Stimulated activated naive CD8-positive, alpha-beta T cell treated with anti-CD3 and anti-CD28 coated beads, Interleukin-15, amount 100 ng/mL, for 72 hours (primary cell): Measurements from ENCODE around the gene ZNF407.

Source experiments
- ATAC-seq: fragments of 150-1000 bp; cut with Tn5 transposase; 2 replicates; pipeline ENCODE4 v1.10.0; 2021; ENCODE audit warnings: mild to moderate bottlenecking, moderate library complexity
- DNase-seq, 2 donors: peaks; one replicate each; pipeline ENCODE4 v3.0.0; 2021 to 2022
- H3K27ac Mint-ChIP-seq, 2 donors: one replicate each; pipeline ENCODE4 v1.8.0; 2022; ENCODE audit warnings: mild to moderate bottlenecking in 2 of 2, mixed read lengths in 2 of 2, moderate library complexity in 2 of 2
- H3K27me3 Mint-ChIP-seq: one replicate; pipeline ENCODE4 v1.8.0; 2022; ENCODE audit warnings: mixed read lengths
- H3K4me1 Mint-ChIP-seq: one replicate; pipeline ENCODE4 v1.8.0; 2022; ENCODE audit warnings: mild to moderate bottlenecking, mixed read lengths
- H3K4me3 Mint-ChIP-seq, 2 donors: one replicate each; pipeline ENCODE4 v1.8.0; 2022; ENCODE audit warnings: mild to moderate bottlenecking in 2 of 2, mixed read lengths in 2 of 2, moderate library complexity in 1 of 2
- H3K9me3 Mint-ChIP-seq, 2 donors: one replicate each; pipeline ENCODE4 v1.8.0; 2022; ENCODE audit warnings: mixed read lengths in 2 of 2

Gene ZNF407

DNA sequence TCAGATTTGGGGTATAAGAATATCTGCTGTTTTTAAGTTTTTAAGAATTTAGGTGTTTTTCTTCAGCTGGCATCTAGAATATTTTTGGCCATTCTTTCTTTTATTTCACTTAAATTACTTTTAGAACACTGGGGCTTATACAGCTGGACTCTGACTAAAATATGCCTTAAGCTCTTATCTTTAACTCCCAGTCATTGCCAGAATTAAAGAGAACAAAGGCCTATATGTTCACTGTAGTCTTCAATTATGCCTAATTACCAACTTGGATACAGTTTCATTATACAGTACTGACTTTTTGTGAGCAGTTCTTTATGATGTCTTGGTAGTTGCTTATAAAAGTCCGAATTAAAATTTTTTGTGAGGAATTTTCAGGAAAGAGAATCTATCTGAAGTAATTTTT is 192.8 kb downstream of the ZNF407 start:
- no peaks in the 10 kb centered on the region for H3K4me1 Mint-ChIP-seq
- no peak overlapping the region for H3K4me3 Mint-ChIP-seq
- no peak for ATAC-seq
- H3K27me3 Mint-ChIP-seq: no peaks in the 10 kb centered on the region
- no peak overlapping the region for H3K27ac Mint-ChIP-seq
- no peaks in the 10 kb centered on the region for H3K9me3 Mint-ChIP-seq
- no peak for DNase-seq

DNA sequence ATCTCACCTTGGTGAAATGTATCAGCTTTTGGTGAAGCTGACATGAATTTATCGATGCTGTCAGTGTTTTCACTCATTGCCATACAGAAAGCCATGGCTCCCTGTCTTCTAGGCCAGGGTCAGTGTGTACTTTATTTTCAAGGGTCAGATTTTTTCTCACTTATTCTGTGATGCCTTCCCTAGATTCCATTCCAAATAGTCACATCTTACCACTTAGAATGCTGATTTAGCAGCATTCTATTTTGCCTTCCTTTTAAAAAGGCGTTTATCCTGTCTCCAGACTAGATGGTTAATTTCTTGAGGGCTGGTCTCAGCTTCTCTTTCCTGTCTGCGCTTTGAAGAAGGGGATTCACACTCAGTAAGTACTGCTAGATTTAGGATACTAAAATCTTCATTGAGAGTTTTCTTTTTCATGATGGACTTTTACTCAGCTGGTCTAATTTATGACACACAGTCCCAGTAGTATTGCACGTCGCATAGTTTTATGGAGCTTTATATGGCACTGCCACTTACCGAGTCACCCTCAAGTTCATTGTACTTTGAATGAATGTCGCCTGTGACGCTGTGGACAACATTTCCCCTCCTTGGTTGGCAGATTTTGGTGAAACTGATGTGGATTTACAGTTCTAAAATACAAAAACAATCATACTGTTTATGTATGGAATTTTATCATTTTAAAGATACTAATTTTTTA is 194.0 kb downstream of the ZNF407 start:
- no peaks in the 10 kb centered on the region for H3K27me3 Mint-ChIP-seq
- H3K27ac Mint-ChIP-seq: no peak overlapping the region
- no peak for ATAC-seq
- peaks cover 3% of the 10 kb centered on the region for H3K4me1 Mint-ChIP-seq
- DNase-seq: no peak
- no peak overlapping the region for H3K4me3 Mint-ChIP-seq
- H3K9me3 Mint-ChIP-seq: no peaks in the 10 kb centered on the region

DNA sequence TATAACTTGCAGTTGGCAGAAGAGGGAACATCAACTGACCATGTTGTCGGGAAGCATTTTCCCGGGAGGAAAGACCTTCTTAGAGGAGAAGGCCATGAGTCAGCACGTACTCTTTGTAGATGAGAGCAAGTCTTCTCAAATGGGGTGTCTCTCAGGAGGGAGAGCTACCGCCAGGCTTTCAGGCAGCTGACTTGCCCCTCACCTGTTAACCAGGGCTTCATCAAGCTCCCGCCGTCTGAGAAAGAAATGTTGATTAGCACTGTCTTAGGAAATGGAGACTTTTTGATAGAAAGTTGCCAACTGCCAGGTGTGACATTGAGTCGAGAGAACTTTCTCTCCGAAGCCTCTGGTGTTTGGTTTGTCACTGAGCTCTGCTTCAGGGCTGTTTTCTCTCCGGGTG is 196.1 kb downstream of the ZNF407 start:
- peaks cover 22% of the 10 kb centered on the region for H3K4me1 Mint-ChIP-seq
- H3K27me3 Mint-ChIP-seq: no peaks in the 10 kb centered on the region
- ATAC-seq (no peak), DNase-seq (no peak)
- H3K4me3 Mint-ChIP-seq: no peak overlapping the region
- H3K9me3 Mint-ChIP-seq: no peaks in the 10 kb centered on the region
- H3K27ac Mint-ChIP-seq: no peak overlapping the region

DNA sequence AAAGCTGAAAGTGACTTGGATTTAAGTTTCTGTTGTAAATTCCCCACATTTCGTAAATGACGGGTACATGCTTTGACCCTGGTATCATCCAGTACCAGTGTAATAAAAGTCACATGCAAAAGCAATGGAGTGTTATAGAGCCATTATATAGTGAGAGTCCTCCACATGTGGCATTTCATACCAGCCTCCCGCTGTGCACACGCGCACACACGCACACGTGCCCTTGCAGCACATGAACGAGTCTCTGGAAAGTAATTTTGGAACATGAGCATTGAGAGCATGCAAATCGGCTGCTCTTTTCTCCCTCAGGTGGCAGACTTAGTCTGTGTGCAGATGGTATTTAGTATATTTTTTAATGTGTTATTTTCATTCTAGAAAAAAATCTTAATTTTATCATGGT is 198.1 kb downstream of the ZNF407 start:
- no peaks in the 10 kb centered on the region for H3K9me3 Mint-ChIP-seq
- no peaks in the 10 kb centered on the region for H3K27me3 Mint-ChIP-seq
- peaks cover 22% of the 10 kb centered on the region for H3K4me1 Mint-ChIP-seq
- ATAC-seq (no peak), DNase-seq (no peak)
- no peak overlapping the region for H3K4me3 Mint-ChIP-seq
- no peak overlapping the region for H3K27ac Mint-ChIP-seq

DNA sequence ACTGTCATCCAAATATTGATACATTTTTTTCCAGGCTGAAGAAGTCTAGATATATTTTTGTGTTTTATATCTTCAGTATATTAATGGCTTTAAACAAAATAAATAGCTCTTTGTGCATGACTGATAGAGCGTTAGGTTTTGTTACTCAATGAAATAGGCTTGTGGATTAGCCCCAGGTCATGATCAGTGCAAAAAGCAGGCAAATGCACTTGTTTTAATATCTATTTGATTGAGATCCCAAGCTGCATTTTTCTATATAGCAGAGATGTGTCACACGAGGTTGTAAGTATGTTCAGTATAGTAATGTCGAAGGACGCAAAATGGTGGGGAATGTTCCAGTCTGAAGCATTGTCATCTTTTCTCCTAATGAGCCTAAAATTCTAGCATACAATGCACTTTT is 198.5 kb downstream of the ZNF407 start:
- Mint-ChIP-seq H3K27ac (no peak overlapping the region), H3K4me3 (no peak overlapping the region), H3K9me3 (no peaks in the 10 kb centered on the region), H3K27me3 (no peaks in the 10 kb centered on the region), H3K4me1 (peaks cover 22% of the 10 kb centered on the region)
- DNase-seq (no peak), ATAC-seq (no peak)

DNA sequence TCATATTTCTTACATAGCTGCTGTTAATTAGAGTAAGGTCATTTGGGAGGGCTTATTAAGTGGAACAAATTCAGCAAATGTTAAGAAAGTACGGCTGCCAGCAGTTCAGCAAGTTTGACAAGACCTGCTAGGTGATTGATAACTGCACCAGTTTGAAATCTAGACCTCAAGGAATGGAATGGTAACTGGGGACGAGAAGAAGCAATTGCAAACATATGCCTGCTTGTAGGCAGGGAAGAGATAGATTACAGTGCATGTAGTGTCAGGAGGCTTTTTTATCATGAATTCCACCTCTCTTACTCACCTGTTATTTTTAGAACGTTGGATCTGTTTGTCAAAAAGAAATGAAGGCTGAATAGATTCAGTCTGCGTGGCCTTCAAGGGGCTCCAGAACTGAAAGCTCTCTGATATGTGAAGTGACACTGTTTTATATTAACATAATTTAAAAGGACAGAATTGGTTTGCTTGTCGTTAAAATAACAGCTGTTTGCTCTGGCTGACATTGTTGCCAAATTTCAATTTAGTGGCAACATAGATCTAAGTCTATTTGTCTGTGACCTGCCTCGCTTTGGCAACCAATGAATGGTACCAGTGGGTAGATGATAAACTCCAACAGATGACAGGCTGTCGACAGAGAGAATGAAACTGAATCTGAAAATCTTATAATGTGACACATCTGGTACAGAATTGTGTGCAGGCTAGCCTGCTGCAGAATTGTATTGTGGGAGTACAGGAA is 199.3 kb downstream of the ZNF407 start:
- Mint-ChIP-seq H3K27ac (no peak overlapping the region), H3K9me3 (no peaks in the 10 kb centered on the region), H3K27me3 (no peaks in the 10 kb centered on the region), H3K4me3 (no peak overlapping the region), H3K4me1 (peaks cover 22% of the 10 kb centered on the region)
- DNase-seq (no peak), ATAC-seq (peak; percentile 69)

DNA sequence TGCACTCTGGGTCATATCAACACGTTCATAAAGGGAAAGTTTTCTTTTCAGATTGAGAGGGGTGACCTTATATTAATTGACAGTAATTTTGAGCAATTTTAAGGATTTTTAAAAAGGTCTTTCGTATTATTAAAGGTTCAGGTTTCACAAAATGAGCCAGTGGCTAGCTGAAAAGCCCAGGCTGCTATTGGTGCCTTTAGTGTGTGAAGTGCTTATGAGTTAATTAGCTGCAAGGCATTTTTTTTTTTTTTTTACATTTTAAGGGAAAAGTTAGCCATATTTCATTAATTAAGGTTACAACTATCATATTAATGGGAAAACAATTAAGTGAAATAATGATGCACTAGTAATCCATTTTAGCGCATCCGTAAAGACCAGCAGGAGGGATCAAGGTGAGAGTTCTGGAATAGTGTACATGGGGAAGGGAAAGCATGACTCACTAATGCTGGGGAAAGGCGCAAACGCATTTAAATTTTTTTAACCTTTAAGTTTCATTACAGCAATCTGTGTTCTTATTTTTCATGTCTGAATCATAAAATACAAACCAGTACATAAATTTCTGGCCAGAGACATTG is 200.0 kb downstream of the ZNF407 start:
- H3K4me1 Mint-ChIP-seq: peaks cover 22% of the 10 kb centered on the region
- no peaks in the 10 kb centered on the region for H3K27me3 Mint-ChIP-seq
- no peak for ATAC-seq
- no peak for DNase-seq
- no peak overlapping the region for H3K4me3 Mint-ChIP-seq
- no peaks in the 10 kb centered on the region for H3K9me3 Mint-ChIP-seq
- peak overlapping the region in 1 of 2 donors; percentile 15 for H3K27ac Mint-ChIP-seq

DNA sequence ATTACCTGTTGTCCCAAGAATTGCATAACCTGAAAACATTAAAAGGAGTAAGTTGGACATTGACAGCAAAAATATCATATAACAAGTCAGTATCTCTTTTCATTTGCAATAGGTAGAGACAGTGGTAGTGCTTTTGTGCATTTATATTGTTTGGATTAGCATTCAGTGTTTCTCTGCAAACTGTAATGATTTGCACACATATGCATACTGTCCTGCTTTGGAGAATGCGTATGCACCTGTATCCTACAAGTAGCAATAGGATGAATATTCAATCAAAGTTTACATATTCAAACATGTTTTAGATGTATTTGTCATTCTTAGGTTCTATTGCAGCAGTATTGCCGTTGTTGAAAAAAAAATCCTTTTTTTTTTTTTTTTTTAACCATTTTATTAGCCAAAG is 201.9 kb downstream of the ZNF407 start:
- DNase-seq (no peak), ATAC-seq (no peak)
- peaks cover 22% of the 10 kb centered on the region for H3K4me1 Mint-ChIP-seq
- H3K27ac Mint-ChIP-seq: no peak overlapping the region
- no peak overlapping the region for H3K4me3 Mint-ChIP-seq
- no peaks in the 10 kb centered on the region for H3K9me3 Mint-ChIP-seq
- no peaks in the 10 kb centered on the region for H3K27me3 Mint-ChIP-seq

DNA sequence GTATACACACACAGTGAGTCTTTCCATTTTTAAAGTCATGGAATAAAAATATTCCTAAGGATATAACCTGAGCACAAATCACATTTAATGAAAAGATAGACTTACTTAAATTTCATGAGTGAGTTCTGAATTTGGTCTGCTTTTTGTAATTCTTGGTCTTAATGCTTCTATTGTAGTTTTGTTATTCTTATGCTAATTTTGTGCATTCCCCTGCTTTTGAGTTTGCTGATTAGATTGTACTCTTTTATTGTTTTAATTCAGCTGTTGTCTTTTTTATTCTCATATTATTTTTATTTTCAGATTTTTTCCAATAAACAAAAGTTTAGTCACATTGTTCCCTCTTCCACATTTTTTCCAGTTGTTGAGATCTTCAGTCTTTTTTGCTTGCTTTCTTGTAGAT is 202.4 kb downstream of the ZNF407 start:
- Mint-ChIP-seq H3K4me3 (no peak overlapping the region), H3K4me1 (peaks cover 22% of the 10 kb centered on the region), H3K27ac (no peak overlapping the region), H3K9me3 (no peaks in the 10 kb centered on the region), H3K27me3 (no peaks in the 10 kb centered on the region)
- DNase-seq (no peak), ATAC-seq (no peak)

DNA sequence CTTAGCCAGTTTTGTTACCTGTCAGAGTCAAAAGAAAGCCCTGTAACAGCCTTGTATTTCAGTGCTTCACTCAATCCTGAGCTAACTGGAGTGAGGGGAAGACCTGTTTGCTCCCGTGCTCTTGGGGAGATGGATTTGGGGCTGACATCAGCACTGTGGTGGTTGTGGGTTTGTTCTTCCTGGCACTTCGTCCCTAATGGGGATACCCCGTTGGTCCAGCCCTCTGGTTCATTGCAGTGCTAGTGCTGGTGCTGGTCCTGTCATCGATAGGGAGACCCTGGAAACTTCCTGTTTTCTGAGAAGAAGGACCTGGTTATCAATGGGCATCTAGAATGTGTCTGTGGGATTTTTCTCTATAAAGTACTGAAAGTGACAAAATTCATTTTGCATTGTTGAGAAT is 205.4 kb downstream of the ZNF407 start:
- no peak for ATAC-seq
- Mint-ChIP-seq H3K9me3 (no peaks in the 10 kb centered on the region), H3K27ac (no peak overlapping the region), H3K4me1 (peaks cover 16% of the 10 kb centered on the region), H3K4me3 (no peak overlapping the region), H3K27me3 (no peaks in the 10 kb centered on the region)
- no peak for DNase-seq

DNA sequence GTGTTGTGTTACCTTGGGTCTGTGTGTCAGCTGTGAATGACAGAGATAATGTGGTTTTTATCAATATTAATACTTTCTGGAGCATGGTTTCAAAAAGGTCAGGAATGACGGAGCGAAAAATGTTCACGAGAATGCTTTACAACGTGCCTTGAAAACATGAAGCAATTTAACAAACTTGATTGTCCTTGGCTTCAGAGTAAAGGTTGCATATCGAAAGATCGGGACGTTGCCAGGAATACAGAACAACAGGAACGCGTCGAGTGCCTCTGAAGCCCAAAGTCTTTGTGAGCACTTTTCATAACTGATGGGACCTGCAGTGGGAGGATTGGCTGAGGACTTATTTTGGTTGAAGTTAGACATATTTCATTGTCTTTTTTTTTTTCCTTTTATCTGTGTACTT is 206.1 kb downstream of the ZNF407 start:
- H3K4me1 Mint-ChIP-seq: peaks cover 12% of the 10 kb centered on the region
- H3K27ac Mint-ChIP-seq: no peak overlapping the region
- no peak overlapping the region for H3K4me3 Mint-ChIP-seq
- no peaks in the 10 kb centered on the region for H3K9me3 Mint-ChIP-seq
- ATAC-seq: no peak
- no peak for DNase-seq
- H3K27me3 Mint-ChIP-seq: no peaks in the 10 kb centered on the region

DNA sequence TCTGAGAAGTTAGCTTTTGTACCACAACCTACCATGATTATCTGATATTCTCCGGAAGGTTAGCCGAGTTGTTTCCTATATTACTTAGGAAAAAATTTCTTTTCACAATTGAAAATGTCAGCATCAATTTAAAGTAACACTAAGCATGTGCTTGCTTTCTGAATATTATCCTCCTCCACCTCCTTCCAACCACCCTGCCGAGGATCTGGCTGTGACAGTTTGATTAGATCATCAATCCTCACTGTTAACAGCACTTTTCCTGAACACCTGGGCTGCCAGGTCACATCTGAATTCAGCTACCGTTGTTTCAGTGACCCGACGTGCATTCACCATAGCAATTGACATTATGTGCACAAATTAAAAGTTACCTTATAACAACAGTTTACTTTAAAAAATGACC is 207.0 kb downstream of the ZNF407 start:
- DNase-seq (no peak), ATAC-seq (no peak)
- Mint-ChIP-seq H3K9me3 (no peaks in the 10 kb centered on the region), H3K27ac (no peak overlapping the region), H3K27me3 (no peaks in the 10 kb centered on the region), H3K4me1 (peaks cover 12% of the 10 kb centered on the region), H3K4me3 (no peak overlapping the region)

DNA sequence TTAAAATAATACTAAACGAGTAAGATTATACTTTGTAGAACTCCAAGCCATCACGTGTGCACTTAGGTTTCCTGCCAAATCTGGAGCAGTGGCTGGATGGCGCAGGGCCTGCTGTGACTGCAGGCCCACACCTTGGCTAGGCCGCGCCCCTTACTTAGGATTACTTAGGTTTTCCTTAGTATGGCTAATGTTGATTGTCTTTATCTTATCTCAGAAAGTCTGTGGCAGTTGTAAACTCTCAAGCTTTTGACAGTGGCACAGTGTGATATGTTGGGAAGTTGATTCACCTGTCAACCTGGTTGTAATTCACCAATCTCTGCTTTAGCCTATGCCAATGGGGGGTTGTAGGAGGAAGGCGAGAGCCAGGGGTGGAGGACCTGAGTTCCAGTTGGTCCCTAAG is 208.4 kb downstream of the ZNF407 start:
- Mint-ChIP-seq H3K4me1 (peaks cover 12% of the 10 kb centered on the region), H3K4me3 (no peak overlapping the region), H3K27me3 (no peaks in the 10 kb centered on the region), H3K27ac (no peak overlapping the region), H3K9me3 (no peaks in the 10 kb centered on the region)
- ATAC-seq (no peak), DNase-seq (no peak)

DNA sequence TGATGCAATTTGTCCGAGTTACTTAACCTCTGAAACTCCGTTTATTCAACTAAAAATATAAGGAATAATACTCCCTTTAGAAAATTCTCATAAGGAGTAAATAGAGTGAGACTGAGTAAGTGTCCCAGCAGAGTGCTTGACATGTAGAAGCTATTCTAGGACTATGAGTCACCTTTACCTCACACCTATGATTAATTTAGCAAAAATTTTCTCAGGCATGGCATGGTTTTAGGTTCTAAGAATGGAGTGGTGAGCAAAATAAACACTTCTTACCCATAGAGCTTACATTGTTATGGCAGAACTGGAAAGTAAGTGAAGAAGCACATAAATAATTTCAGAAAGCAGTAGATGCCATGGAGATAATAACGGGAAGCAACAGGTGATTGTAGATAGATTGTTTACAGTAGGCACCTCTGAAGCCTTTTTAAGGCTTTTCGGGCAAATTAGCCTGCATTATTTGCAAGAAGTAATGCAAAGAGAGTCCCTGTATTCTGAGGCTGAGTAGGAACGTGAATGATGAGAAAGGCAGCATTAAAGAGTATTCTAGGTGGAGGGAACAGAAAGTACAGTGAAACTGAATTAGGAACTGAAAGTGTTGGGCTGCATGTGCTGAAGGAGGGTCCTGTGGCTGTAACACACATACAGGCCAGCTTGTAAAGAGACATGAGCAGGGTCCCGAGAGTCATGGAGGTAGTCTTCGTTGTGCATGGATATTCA is 209.2 kb downstream of the ZNF407 start:
- Mint-ChIP-seq H3K4me1 (peaks cover 12% of the 10 kb centered on the region), H3K27me3 (no peaks in the 10 kb centered on the region), H3K9me3 (no peaks in the 10 kb centered on the region), H3K27ac (no peak overlapping the region), H3K4me3 (no peak overlapping the region)
- ATAC-seq: peak; percentile 70
- DNase-seq: no peak

DNA sequence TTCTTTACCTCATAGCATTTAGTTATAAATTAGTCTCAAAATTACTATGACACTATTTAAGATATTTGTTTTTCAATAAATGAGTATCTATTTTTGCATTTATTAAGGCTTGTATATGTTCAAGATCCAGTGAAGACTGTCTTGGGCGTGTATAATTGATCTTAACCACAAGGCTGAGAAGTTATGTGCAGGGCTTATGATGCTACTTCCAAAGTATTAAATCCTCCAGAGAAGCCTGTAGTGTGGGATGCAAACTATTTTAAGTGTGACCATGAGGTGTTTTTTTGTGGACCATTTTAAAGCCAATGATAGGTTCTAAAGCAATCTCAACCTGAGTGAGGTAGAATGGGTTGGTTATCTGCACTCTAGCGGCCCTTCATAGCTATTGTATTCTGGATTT is 219.9 kb downstream of the ZNF407 start:
- Mint-ChIP-seq H3K4me3 (no peak overlapping the region), H3K4me1 (peaks cover 4% of the 10 kb centered on the region), H3K9me3 (peaks cover 4 to 7% of the 10 kb centered on the region in 2 donors), H3K27ac (no peak overlapping the region), H3K27me3 (no peaks in the 10 kb centered on the region)
- no peak for ATAC-seq
- no peak for DNase-seq
